ENCODE measurements around the gene ROR1.

DNA sequence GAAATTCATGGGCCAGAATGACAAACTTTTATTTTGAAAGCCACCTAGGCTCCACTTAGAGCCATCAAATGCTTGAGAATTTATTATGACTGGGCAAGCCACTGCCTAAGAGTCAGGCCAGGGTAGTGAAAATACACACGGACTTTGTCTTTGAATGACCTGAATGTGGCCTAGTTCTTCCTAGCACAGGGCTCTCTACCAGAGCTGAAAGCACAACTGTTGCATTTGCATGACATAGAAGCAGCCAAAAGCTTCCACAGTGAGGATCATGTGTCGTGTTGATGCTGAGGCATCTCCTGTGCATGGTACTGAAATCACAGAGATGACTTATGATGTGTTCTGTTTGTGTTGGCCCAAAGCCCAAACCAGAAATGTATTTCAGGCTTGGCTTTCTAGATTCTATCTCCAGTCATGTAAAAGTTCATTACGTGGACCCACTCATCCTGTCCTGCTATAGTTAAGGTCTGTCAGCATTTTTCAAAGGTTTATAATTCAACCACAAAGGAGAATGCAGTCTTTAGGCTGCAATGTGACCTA, 265.6 kb downstream of the ROR1 start:
- TF ChIP-seq POLR2A (IDR thresholded peaks at IDR 0.05; ENCODE audit: low read depth, low read length) (no peak), SUZ12 (IDR thresholded peaks at IDR 0.05; ENCODE audit: unreplicated experiment) (no peak), CHD4 (IDR thresholded peaks at IDR 0.05) (no peak), RFX5 (IDR thresholded peaks at IDR 0.05; ENCODE audit: low read depth, low read length) (no peak), SREBF1 (IDR thresholded peaks at IDR 0.05; ENCODE audit: low read length) (no peak), MTA3 (IDR thresholded peaks at IDR 0.05; ENCODE audit: borderline replicate concordance, low read length) (no peak), JUNB (IDR thresholded peaks at IDR 0.05) (no peak)
- TF ChIP-seq, protein P1, sequence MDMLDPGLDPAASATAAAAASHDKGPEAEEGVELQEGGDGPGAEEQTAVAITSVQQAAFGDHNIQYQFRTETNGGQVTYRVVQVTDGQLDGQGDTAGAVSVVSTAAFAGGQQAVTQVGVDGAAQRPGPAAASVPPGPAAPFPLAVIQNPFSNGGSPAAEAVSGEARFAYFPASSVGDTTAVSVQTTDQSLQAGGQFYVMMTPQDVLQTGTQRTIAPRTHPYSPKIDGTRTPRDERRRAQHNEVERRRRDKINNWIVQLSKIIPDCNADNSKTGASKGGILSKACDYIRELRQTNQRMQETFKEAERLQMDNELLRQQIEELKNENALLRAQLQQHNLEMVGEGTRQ (IDR thresholded peaks at IDR 0.05; ENCODE audit: borderline replicate concordance, low read depth, low read length): no peak
- TF ChIP-seq, protein P2, sequence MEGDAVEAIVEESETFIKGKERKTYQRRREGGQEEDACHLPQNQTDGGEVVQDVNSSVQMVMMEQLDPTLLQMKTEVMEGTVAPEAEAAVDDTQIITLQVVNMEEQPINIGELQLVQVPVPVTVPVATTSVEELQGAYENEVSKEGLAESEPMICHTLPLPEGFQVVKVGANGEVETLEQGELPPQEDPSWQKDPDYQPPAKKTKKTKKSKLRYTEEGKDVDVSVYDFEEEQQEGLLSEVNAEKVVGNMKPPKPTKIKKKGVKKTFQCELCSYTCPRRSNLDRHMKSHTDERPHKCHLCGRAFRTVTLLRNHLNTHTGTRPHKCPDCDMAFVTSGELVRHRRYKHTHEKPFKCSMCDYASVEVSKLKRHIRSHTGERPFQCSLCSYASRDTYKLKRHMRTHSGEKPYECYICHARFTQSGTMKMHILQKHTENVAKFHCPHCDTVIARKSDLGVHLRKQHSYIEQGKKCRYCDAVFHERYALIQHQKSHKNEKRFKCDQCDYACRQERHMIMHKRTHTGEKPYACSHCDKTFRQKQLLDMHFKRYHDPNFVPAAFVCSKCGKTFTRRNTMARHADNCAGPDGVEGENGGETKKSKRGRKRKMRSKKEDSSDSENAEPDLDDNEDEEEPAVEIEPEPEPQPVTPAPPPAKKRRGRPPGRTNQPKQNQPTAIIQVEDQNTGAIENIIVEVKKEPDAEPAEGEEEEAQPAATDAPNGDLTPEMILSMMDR (IDR thresholded peaks at IDR 0.05 in 2 of 3, conservative IDR thresholded peaks at IDR 0.05 in 1 of 3; ENCODE audit: control insufficient read depth in 2 of 3, extremely low read depth in 1 of 3, insufficient read depth in 1 of 3, low read depth in 3 of 3, low read length in 3 of 3): no peak
